GM21515 (cell line): ENCODE results near the gene ZSCAN12.

ENCODE experiments used
- ATAC-seq: cut with Tn5 transposase; IDR thresholded peaks from one replicate; pipeline ENCODE4 v1.9.1; 2021; ENCODE audit not compliant: unreplicated experiment

ZSCAN12 gene

GRCh38 chr6:28354688-28355554 is 44.6 kb downstream of the ZSCAN12 start:
- no peak for ATAC-seq

- ATAC-seq: no peak
These were observed 45.4 kb downstream of the ZSCAN12 start for GRCh38 chr6:28353981-28354676.

- ATAC-seq: no peak
These were observed 46.2 kb downstream of the ZSCAN12 start for GRCh38 chr6:28353356-28353755.

- ATAC-seq: no peak
These were observed 48.0 kb downstream of the ZSCAN12 start for GRCh38 chr6:28351493-28351925.

GRCh38 chr6:28351087-28351486 is 48.5 kb downstream of the ZSCAN12 start:
- no peak for ATAC-seq

GRCh38 chr6:28349892-28350737 is 49.4 kb downstream of the ZSCAN12 start, which contains the start of gene ZKSCAN3:
TSS of gene ZKSCAN3 (plus strand) at chr6:28349947. CDS start at chr6:28359587, 9,640 bp downstream.
- ATAC-seq: peak; percentile 98

GRCh38 chr6:28349344-28349891 is 50.1 kb downstream of the ZSCAN12 start:
- no peak for ATAC-seq

GRCh38 chr6:28347119-28347518 is 52.4 kb downstream of the ZSCAN12 start:
- ATAC-seq: no peak

GRCh38 chr6:28345201-28345600 is 54.3 kb downstream of the ZSCAN12 start:
- ATAC-seq: no peak

- no peak for ATAC-seq
These were observed 55.5 kb downstream of the ZSCAN12 start for GRCh38 chr6:28343898-28344677.

- ATAC-seq: no peak
These were observed 59.0 kb downstream of the ZSCAN12 start for GRCh38 chr6:28340310-28341095.

GRCh38 chr6:28337121-28337520 is 62.4 kb downstream of the ZSCAN12 start:
- no peak for ATAC-seq

GRCh38 chr6:28336284-28337120 is 63.0 kb downstream of the ZSCAN12 start:
- ATAC-seq: peak; percentile 40

GRCh38 chr6:28335564-28336283 is 63.8 kb downstream of the ZSCAN12 start, which contains the start of gene ZSCAN31:
TSS of gene ZSCAN31 (minus strand) at chr6:28336148. CDS start at chr6:28329683, 6,465 bp downstream.
- peak; percentile 85 for ATAC-seq

GRCh38 chr6:28335040-28335563 is 64.4 kb downstream of the ZSCAN12 start:
- ATAC-seq: peak; percentile 1

GRCh38 chr6:28334286-28335039 is 65.1 kb downstream of the ZSCAN12 start:
- no peak for ATAC-seq

- ATAC-seq: no peak
These were observed 65.9 kb downstream of the ZSCAN12 start for GRCh38 chr6:28333599-28334018.
